NCI-H146 treated with DMSO at 0.1 percent for 48 hours (cell line): ENCODE measurements around the gene NR3C1.
A peak's percentile ranks its signal among the peaks of the same experiment; 100 is the strongest.

Source experiments
- DNase-seq: peaks from one replicate; lab custom pipeline; 2025; ENCODE audit not compliant: unreplicated experiment; lab: John Stamatoyannopoulos, UW

The NR3C1 gene

GRCh38 chr5:143426437-143426991 lies 23.0 kb upstream of the NR3C1 start:
- no peak for DNase-seq

DNA sequence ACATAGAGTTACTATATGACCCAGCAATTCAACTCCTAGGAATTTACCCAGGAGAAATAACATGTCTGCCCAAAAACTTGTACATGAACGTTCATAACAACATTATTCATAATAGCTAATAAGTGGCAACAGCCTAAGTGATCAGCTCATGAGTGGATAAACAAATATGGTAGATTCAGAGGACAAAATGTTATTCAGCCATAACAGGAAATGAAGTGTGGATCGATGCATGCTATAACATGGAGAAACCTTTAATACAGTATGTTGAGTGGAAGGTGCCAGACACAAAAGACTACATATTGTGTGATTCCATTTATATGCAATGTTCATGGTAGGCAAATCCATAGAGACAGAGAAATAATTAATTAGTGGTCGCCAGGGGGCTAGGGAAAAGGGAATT lies 22.3 kb upstream of the NR3C1 start:
- DNase-seq, result no peak

GRCh38 chr5:143418140-143418866 lies 14.8 kb upstream of the NR3C1 start:
- DNase-seq, result no peak

DNA sequence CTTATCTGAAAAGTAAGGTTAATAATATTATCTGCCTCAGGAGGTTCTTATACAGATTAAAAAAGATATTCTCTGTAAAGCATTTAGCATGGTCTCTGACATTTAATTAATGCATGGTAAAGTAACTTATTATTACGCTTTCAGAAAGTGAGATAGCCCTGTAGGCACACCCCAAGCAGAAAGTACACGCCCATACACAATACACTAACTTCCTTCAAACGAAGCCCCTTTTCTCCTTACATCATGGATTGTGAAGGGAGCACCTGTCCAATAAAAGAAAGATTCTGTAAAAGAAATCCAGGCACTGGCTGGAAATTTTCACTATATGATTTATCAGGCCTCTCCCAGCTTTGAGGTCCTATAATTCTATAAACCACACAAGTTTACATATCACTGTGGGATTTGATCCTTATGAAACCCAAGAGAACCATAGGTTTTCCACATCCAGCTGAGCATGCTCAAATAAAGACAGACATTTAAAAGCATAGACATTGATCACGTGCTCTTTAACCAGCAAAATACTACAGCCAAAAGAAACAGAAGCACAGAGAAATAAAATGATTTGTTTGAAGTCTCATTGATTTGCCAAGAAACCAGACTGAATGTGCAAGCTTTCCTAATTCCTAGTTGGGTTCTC lies 14.1 kb upstream of the NR3C1 start:
- DNase-seq, result no peak

DNA sequence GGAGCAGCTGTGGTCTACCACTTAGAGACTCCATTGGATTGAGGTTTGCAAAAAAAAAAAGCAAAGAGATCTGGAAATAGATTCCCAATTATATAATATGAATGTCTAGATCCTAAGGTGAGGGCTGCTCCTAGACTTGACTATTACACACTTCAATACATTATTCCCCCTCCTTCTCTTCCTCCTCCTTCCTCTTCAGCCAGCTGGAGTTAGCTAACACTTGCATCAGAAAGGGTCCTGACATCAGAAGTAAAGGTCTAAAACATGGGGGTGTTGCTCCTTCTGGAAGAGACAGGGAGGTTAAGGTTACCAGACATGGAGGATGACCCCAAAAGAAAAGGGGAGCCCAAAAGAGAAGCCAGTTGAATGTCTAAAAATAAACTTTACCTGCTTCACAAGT lies 12.9 kb upstream of the NR3C1 start:
- DNase-seq, result no peak

DNA sequence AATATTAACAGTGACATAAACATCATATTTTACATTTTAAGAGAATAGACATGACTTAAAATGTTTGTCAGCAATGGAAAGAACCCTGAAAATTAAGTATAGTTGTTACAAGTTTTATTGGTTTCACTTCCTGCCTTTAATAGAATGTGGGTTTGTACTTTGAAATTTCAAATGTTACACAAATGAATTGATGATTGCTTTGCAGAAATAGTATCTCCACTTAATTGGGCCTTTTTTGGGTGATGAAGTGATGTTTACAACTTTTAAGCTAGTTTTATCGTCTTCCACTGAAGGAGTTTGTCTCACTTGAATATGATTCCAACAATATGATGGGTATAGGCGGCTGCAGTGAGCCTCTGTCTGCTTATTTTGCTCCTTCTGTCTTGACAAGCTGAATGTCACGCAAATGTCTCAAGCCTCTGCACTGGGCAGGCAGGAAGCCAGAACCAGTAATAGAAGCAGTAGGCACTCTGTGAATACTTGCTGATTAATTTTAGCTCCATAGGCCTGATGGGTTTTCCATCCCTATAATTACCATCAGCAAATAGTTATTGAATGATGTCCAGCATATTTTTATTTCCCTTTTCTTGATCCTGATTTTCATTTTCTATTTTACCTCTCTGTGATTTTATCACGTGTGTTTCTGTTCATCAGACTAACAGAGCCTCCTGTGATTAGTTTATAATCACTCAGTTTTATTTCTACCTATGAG lies 10.6 kb upstream of the NR3C1 start:
- DNase-seq, result no peak

DNA sequence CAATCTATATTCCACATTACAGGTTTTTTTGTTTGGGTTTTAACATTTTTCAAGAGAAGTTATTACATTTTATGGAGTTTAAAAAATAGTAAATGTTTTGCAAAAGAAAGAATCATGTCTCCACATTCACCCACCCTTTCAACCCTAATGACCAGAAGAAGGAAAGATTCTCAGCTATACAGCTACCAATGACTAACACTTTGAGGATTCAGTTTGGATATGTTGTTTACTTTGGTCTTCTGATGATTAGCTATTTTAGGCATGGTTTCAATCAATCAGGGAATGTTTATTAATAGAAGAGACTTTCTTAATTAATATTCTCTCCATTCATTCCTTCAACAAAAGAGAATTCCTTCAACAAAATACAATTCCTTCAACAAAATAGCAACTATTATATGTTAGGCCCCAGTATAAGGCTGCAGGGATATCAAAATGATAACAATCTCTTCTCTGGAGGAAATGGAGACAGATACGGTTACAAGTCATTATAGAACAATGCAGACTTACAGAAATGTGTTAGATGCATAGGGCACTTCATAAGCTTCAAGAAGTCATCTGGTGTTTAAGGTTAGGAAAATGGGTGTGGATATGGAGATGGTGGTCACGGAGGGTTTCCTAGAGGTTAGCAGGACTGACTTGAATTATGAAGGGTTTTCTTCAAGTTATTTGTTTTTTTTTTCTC lies 9.3 kb upstream of the NR3C1 start:
- DNase-seq, result no peak

DNA sequence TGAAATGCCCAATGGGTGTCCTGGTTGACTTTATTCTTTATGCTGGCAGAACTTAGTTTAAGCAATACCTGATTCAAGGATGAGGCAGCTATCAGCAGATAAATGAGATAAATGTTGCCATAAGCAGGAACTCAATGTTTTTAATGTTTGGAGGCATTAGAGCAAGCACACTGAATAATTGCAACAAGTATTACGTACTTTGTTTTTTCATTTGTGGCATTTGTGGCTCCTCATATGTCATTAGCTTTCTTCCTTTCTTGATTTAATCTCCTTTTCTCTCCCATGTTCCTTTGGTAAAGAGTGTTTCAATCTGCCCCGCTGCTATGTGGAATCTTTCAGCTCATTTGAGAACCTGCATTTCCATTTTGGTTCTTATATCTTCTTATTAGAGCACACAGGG lies 6.4 kb upstream of the NR3C1 start:
- DNase-seq, result no peak

- no peak for DNase-seq
Measured at GRCh38 chr5:143406408-143406807, 2.9 kb upstream of the NR3C1 start.

DNA sequence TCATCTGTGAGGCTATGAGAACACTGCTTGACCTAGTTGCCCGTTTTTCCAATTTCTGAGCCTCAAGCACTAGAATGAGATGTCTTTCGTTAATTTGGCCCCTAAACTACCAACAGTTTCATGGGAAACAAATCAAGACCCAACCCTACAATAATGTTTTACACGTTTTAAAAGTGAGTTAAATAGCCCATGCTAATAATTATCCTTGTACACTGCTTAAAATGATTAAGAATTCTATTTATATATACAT lies 2.3 kb upstream of the NR3C1 start:
- DNase-seq, result no peak

DNA sequence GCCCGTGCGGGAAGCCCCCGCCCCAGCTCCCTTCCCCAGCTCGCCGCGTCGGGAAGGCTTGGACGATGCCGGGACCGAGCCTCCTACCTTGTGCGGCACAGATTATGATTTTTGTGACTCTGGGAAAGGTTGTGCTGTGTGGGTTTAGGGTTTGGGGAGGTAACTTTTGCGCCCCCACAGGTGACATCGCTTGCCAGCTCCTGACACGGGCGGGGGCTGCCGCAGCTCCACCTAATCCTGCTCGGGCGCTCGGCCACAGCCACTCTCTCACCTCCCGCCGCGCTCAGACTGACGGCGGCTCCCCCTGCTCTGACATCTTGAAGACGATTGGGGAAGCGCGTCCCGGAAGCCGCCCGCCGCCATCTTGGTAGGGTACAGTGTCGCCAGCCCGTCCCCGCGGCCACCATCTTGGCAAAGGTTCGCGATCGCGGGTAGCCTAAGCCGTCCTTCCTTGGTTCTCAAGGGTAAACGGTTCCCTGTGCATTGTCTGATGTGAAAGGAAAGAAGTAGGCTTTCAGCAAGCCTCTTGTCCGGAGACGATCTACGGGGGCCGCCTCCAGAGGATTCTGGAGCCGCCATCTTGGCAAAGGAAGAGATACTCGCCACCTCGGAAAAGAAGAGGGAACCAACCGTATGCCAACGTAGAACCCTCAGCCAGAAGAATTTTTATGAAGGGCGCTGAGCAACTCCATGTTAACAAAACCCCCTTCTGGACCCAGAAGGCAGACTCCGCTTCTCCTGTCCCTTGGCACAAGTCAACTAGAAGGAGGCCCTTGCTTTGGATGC lies 1.8 kb upstream of the NR3C1 start:
- peak; percentile 43 for DNase-seq

DNA sequence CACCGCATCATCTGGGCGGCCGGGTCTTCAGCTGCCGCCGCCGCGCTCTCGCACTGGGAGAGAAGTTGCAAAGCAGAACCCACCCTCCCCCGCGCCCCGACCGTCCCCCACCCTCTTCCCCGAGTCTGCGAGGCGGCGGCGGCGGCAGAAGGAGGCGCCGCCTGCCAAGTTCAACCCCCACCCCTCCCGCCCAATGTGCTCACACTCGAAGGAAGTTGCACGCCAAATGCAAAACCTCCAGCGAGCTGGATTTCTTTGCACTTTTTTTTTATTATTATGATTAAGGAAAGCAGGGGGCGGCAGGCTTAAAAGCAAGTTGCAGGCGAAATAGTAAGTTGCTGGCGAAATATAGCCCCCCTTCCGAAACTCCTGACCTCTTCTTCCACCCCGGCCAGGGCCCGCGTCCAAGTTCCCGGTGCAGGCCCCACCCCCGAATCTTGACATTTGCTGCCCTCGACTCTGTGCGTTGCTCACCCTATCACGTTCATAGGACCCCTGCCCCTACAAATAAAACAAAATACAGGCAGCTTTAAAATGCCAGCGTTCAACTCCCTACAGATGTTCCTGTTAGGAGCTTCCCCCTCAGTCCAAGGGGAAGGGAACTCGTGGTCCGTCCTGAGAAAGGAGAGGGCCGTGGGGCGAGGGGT lies 1.1 kb upstream of the NR3C1 start:
- no peak for DNase-seq

DNA sequence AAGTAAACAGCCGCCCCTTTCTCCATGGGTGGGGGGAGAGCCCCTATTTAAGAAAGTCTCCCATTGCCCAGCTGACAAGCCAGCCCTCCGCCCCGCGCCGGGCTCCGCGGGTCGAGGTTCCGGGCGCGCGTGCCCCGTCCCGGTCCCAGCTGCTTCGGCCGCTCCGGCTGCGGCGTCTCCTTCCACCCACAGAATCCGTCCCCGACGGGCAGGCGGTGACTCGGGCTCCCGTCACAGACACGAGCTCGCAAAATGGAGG lies 223 bp downstream of the NR3C1 start:
- DNase-seq, result no peak

GRCh38 chr5:143402553-143403333 lies 743 bp downstream of the NR3C1 start:
- peak; percentile 15 for DNase-seq

- no peak for DNase-seq
Measured at GRCh38 chr5:143402017-143402552, 1.4 kb downstream of the NR3C1 start.

DNA sequence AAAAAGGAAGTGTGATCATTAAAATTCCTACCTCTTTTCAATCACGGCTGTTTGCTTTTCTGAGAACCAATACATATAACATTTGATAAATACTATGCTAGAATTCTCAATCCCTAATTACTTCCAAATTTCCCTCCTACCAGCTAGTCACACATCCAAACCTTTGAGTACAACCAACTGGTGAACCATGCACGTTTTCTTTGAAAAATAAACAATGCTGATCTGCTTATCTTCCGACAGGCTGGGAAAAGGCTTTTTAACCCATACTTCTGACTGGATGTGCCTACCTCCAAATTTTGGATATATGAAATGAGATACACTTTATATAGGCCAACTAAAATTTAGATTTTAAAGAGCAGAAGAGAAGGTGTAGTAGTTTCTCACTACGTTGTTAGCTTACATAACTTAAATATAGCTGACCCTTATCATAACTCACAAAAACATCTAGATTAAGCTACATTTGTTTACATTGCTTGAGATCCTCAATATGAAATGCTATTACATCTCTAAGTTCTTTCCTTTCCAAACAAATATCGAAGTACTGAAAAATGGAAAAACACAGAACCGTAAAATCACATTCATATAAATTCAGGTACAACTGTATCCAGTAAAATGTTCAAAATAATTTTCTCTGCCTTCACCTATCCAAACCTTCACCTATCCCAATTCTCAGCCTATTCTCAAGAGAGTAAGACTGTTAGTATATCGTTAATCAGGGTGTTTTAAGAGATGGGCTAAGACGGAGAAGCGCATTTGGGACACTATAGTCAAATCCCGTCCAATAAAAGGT lies 2.1 kb downstream of the NR3C1 start:
- peak; percentile 9 for DNase-seq

GRCh38 chr5:143400541-143401226 lies 2.8 kb downstream of the NR3C1 start:
- DNase-seq, result no peak
